Measurements from ENCODE around the gene SOX15. TPM values are rescaled to one million over a fixed set of nuclear protein-coding genes. Genes with fewer than 3 reads are reported as not detected.

Gene SOX15
- total and polyA plus RNA-seq, 10 of the 15 experiments (the other 5 are each of a cell fraction or from before 2014, with no cell fraction given), result 0.06 to 0.53 (median 0.16) TPM; not detected in 2

- Histone ChIP-seq H2AFZ (ENCODE audit: control insufficient read depth, low read depth, low read length) (no peak overlapping the region), H3K27me3 (replicated peaks in 1 of 2; ENCODE audit: control insufficient read depth in 2 of 2, insufficient read depth in 2 of 2, low read length in 1 of 2) (no peaks in the 10 kb centered on the region), H3K36me3 (ENCODE audit: control insufficient read depth in 2 of 2, insufficient read depth in 2 of 2, low read length in 1 of 2) (peaks cover 37 to 52% of the 10 kb centered on the region in 2 experiments), H3K4me3 (peak overlapping the region; percentile 93), H3K4me1 (ENCODE audit: control insufficient read depth, insufficient read depth, low read length) (peaks cover 24% of the 10 kb centered on the region), H3K9me3 (replicated peaks; ENCODE audit: control insufficient read depth, insufficient read depth, low read length) (no peaks in the 10 kb centered on the region), H3K27ac (ENCODE audit: control insufficient read depth, insufficient read depth) (peak overlapping the region; percentile 97), H4K20me1 (ENCODE audit: control insufficient read depth, insufficient read depth) (peaks cover 25% of the 10 kb centered on the region), H3K4me2 (ENCODE audit: control insufficient read depth, insufficient read depth) (peak overlapping the region; percentile 84; the same call in 1 of the 2 replicates), H3K79me2 (ENCODE audit: control insufficient read depth, insufficient read depth, low read length) (peaks cover 57% of the 10 kb centered on the region), H3K9ac (ENCODE audit: control insufficient read depth, insufficient read depth, low read length) (peak overlapping the region; percentile 99)
- ChIA-PET SMC1A (ENCODE audit: uncharacterized antibody, unreplicated experiment) (interaction anchor here (0.7 to 2.2 kb wide), 3 partner anchors 10 to 114 kb away, joined by 3 to 7 read pairs (median 6); partner anchors contain the start of genes MPDU1, TP53 and WRAP53), POLR2A (interaction anchor here (0.5 to 5.1 kb wide), 9 partner anchors 11 to 268 kb away, joined by 3 to 39 read pairs (median 4); partner anchors contain the start of genes ACAP1, FXR2, MPDU1 and TMEM256), RAD21 (ENCODE audit: unreplicated experiment) (interaction anchor here (0.7 to 2.8 kb wide), 6 partner anchors 10 to 114 kb away, joined by 3 to 9 read pairs (median 6); partner anchors contain the start of genes MPDU1, SAT2, SENP3 and TP53), CTCF (interaction anchor here (0.7 to 2.0 kb wide), 3 partner anchors 10 to 113 kb away, joined by 3 to 5 read pairs (median 5); partner anchors contain the start of genes MPDU1 and TP53)
- BruUV-seq (replicated peaks), result no TSS peak
- FAIRE-seq (no peak), ATAC-seq (peak; percentile 63), DNase-seq (ENCODE audit: low read depth, low spot score) (no peak)
- intact Hi-C loops (cut with micrococcal nuclease; ENCODE audit: unreplicated experiment), result loop anchor here (5.0 kb wide), 1 partner anchor 114 kb away; the partner anchor contains the start of genes TP53 and WRAP53
- under 1% methylated on average over 52 of the region's 71 CpGs for WGBS (ENCODE audit: insufficient coverage, insufficient replicate concordance, low lambda C conversion rate, missing lambda C conversion rate)
- in situ Hi-C loops (cut with MboI), result loop anchor here (25.0 kb wide), 1 partner anchor 536 kb away; the partner anchor contains the start of genes SLC16A11 and SLC16A13
- peak; percentile 99 for TF ChIP-seq MXI1 (IDR thresholded peaks at IDR 0.05; ENCODE audit: low read depth, low read length)
- TF ChIP-seq NBN (IDR thresholded peaks at IDR 0.05), result peak; percentile 57; the same call in 1 of the 2 replicates
- TF ChIP-seq CEBPB (IDR thresholded peaks at IDR 0.05; ENCODE audit: borderline replicate concordance in 1 of 2, low read depth in 2 of 2, low read length in 2 of 2), result peak in 1 of 2 experiments; percentile 97; a peak in 2 of 4 replicates
- no peak for TF ChIP-seq ZNF217 (IDR thresholded peaks at IDR 0.05)
- no peak for TF ChIP-seq CUX1 (IDR thresholded peaks at IDR 0.05; ENCODE audit: insufficient replicate concordance, low read depth, low read length)
- 0 out of 2 replicates have a peak, but pooled peaks have one; percentile 1 for TF ChIP-seq ATF2 (IDR thresholded peaks at IDR 0.05; ENCODE audit: low read length)
- TF ChIP-seq ZBED1 (IDR thresholded peaks at IDR 0.05; ENCODE audit: borderline replicate concordance), result peak; percentile 78; the same call in 1 of the 2 replicates
- peak; percentile 44; the same call in 1 of the 2 replicates for TF ChIP-seq ELK1 (IDR thresholded peaks at IDR 0.05; ENCODE audit: low read depth, low read length)
- TF ChIP-seq POU2F2 (IDR thresholded peaks at IDR 0.05; ENCODE audit: borderline replicate concordance, low read depth, low read length), result peak; percentile 77; the same call in 2 of the 3 replicates
- peak; percentile 62; the same call in 1 of the 2 replicates for TF ChIP-seq CBFB (IDR thresholded peaks at IDR 0.05; ENCODE audit: low read depth)
- peak; percentile 80 for TF ChIP-seq POLR2A (IDR thresholded peaks at IDR 0.05; ENCODE audit: low read depth, low read length)
- peak; percentile 83 for TF ChIP-seq CREB1 (IDR thresholded peaks at IDR 0.05; ENCODE audit: low read depth)
- TF ChIP-seq MLLT1 (IDR thresholded peaks at IDR 0.05), result peak; percentile 59; the same call in 1 of the 2 replicates
Observed at GRCh38 chr17:7573324-7574080, 16.4 kb downstream of the SOX15 start.
